DMS79 (cell line): ENCODE data around the gene ABLIM2.

Source experiments
- DNase-seq: peaks from one replicate; lab custom pipeline; 2025; lab: John Stamatoyannopoulos, UW

Gene ABLIM2

DNA sequence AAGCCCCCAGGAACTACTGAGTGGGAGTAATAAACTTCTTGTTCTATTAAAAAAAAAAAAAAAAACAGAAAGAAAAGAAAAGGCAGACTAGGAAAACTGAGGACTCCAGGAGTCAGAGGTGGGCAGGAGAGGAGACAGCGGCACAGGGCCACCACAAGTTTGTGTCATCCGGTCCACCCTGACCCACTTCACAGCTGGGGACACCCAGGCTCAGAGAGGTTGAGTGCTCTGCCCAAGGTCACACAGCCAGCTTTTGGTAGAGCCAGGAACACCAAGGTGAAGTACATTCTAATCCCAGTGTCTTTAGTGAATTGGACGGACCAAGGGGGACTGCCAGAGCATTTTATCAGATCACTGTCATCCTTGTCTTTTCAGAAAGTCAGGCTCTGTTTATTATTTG is 16.4 kb upstream of the ABLIM2 start:
- no peak for DNase-seq

DNA sequence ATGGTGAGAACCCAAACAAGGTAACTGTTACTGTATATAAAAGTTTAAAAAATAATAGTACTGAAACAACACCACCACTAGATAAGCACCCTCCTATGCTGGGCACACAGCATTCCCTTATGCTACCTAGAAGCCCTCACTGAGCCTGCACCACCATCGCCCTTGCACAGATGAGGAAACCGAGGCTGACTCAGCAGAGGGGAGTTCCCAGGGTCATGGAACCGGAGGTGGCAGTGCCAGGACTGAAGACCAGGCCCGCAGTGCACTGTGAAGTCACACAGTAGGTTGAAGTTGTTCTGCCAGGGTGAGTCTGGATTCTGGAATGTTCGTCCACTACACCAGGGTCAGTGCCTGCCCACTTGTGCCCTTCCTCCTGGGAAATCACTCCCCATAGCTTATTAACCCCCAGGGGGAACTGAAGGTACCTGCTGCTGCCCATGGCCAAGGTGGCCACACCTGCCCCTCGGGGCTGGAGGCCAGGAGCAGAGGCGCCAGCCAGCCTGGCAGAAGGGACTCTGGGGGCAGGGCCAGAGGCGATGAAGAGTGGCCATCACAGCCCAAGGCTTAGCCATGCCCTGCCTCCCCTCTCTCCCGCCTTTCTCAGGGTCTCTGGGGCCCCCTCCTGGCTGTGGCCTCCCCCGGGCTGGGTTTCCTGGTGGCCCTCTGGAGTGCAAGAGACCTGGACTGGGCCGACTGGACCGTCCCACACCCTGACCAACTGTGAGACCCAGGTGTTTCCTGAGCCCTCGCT is 15.1 kb upstream of the ABLIM2 start:
- DNase-seq: no peak

DNA sequence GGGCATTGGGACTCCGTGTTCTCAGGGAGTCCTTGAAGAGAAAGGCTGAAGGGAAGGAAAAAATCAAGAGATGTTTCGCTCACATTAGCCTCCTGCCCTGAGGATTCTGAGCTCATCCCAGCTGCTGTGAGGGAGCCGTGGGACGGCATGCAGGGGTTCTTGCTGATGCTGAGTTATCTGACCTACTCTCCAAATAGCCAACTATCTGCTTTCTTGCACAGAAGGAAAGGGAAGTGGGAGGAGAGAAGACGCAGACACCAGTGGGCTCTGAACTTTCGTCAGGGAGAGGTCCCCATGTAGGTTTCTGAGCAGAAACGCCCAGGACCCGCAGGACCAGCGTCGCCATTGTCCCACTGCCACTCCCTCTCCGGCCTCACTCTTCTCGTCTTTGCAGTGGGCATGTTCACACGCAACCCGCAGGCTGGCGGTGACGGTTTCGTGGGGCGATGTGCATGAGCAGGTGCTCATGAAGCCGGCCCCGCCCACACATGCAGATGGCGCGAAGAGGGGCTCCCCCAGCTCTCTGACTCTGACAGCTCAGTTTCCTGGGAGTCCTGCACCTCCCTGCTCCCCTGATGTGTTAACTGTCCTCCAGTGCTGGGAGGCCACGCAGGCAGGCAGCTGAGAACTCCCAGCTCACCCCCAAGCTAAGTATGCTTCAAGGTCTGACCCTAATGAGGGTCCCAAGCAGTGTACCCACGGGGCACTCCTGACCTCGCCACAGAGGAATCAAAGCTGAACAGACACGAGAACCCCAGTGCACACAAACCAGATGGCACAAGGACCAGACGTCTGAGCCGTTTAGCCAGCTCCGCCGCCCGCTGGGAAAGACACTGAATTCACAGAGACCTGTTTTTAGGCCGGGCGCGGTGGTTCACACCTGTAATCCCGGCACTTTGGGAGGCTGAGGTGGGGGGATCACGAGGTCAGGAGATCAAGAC is 13.6 kb upstream of the ABLIM2 start:
- DNase-seq: no peak

DNA sequence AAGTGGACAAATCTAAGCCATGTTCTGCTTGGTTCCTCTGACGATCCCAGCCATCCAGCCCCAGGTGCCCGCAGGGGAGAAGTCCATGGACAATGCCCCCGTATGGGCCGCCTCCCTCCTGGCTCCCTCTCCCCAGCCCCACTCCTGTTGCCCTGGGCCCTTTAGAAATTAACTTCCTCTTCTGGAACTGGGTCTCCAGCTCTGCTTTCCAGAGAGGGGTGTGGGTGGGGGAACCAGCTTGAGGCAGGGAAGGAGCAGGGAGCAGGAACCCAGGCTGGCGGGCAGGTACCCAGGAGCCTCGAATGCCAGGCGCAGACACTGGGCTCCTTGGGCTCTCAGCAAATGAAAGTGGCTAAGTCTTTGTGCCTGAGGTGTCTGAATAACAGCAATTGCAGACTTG is 12.7 kb upstream of the ABLIM2 start:
- no peak for DNase-seq

DNA sequence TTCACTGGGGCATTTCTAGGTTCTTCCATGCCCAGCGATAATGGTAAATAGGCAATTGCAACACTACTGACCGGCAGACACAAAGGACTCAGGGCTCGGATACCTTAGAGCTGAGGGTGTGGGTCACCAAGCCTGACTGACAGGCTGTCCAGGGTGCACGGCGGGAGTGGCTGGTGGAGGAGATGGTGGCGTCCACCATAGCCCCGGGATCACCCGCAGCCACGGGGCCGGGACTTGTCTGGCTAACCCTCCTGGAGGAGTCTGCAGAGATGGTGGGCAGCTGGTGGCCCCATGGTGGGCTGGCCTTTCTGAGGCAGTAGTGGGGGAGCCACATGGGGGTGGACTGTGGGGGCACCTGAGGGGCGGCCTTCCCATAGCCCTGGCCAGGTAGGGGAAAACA is 11.7 kb upstream of the ABLIM2 start:
- DNase-seq: no peak

DNA sequence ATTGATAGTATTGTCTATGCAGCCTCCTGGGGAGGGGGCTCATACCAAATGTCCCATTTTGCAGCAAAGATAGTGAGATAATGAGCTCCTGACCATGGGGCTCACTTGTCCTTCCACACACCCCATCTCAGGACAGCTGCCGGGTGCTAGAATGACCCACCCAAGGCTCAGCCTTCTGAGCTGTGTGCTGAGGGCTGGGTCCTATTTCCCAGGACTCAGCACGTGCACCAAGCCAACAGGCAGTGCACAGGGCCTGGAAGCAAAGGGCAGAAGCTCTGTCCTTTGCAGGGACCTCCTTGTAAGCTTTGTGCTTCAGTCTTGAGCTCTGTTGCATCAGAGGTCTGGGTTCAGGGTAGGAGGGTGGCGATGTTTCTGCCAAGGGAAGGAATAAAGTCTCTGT is 11.2 kb upstream of the ABLIM2 start:
- no peak for DNase-seq

DNA sequence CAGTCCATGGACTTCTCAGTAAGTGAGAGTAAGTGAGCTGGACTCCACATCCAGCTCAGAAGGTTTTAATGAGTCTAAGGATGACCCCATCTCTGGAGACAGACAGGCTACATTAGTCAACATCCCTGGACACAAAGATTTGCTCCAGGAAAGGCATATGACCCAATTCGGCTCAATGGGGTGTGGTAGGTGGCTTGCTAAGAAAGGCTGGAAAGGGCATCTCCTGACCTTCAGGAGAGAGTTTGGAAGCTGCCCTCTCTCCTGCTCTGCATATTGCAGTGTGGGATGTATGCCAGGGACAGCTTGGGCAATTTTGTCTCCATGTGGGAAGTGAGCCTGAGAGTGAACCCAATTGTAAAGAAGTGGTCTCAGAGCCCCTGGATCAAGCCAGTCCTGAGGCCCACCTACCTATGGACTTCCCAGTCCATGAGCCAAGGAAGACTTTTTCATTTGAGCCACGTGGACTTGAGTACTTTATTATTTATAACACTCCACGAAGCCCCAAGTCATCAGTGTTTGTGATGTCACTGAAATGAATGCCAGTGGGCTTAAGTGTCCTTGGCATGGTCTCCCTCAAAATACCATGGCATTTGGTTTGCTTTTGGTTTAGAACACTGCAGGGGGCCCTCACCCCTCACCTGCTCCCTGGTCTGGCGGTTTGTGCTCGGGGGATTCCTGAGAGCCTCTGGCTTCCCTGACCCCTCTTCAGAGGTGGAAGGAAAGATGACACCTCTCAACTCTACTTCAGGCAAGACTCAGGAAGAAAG is 10.4 kb upstream of the ABLIM2 start:
- DNase-seq: no peak

DNA sequence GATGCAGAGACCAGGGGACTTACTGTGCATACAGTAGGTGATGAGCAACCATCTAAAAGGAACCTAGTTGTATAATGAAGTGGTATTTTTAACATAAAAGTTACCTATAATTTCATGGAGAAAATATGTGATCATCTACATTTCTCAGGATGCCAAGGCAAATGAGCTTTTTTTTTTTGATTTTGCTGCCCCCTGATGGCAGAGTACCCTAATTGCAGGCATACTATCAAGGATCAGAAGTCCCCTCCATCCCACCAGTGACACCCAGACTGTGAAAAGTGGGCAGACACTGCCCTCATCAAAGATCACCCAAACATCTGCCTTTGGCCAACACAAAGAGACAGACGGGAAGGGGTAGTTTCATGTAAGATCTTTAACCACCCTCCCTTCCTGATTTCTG is 9.6 kb upstream of the ABLIM2 start:
- no peak for DNase-seq

DNA sequence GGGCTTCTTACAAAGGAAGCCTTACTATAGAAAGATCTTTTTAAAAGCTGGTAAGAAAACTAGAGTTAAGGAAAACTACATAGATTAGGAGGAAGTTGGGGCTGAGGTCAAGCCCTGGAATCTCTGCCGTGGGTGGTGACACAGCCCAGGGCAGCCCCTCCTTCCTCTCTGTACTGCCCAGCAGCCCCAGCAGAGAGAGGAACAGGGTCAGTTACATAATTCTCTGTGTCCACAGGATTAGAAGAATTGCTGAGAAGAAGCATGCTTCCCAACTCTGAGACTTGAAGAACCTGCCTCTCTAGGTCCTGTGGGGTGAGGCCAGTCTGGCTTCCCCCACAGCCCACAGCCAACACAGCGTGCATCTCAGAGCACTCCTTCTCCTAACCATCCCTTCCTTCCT is 9.2 kb upstream of the ABLIM2 start:
- no peak for DNase-seq

DNA sequence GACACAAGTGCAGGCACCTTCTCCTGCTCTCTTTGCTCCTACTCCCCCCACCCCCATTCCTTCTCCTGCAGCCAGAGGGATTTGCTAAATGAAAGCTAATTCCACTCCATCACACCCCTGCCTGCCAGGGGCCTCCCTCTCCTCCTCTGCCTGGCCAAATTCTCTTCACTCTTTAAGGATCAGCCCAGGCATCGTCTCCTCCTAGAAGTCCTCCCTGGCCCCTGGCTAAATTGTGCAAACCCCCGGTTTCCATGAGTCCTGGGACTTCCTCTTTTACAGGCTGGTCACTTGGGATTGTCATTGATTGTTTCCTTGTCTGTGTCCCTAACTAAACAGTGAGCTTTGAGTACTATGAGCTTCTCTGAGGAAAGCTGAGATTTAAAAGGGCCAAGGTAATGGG is 8.7 kb upstream of the ABLIM2 start:
- DNase-seq: no peak

DNA sequence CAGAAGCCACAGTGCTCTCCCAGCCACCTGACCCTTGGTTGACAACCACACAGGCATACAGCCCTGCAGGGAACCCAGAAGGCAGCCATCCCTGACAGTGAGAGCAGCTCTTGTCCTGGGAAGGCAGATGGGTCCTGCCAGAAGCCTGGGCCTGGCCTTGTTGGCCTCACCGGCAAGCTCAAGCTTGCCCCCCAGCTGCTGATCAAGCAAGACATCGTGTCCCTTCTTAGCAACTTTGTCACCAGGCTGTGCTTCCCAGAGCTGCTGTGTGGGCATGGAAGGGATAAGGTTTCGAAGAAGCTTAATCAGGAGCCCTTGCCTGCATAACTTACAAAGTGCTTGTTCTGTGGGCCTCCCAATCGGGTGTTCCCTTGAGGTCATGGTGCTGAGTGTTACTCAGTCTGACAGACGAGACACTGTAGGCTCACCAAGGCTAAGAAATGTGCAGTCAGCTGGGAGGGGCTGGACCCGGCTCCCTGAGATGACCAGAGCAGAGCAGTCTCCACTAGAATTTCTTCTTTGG is 6.8 kb upstream of the ABLIM2 start:
- DNase-seq: peak; percentile 62

DNA sequence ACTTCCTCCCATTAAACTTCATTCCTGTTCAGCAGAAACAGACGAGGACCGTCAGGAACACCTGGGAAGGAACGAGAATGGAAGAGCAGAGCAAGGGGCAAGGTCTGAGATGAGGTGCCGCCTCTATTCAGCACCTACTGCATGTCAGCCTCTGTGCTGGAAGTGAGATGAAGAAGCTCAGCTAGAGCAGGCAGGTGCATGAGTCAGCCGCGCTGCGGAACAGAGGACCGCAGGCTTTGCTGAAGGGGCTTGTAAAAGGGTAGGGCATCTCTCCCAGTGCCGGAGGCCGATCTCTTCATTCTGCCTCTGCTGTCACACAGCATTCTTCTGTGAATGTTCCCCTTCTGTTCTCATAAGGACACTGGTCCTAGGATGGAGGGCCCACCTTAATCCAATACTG is 6.1 kb upstream of the ABLIM2 start:
- DNase-seq: no peak

DNA sequence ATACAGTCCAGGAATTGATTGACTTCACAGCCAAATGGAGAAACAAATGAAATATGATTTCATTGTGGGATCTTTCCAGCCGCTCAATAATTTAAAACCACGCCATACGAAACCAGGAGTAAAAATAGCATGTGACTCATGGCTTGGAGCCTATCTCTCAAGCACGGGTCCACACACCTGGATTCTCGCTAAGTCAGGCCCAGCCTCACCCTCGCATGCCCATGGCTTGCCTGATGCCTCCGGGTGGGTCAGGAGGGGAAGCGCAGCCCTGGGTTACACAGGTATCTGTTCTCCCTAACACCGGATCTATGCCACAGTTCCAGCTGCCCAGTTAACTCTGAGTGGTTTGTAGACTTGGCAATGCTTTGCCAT is 5.6 kb upstream of the ABLIM2 start:
- DNase-seq: no peak

DNA sequence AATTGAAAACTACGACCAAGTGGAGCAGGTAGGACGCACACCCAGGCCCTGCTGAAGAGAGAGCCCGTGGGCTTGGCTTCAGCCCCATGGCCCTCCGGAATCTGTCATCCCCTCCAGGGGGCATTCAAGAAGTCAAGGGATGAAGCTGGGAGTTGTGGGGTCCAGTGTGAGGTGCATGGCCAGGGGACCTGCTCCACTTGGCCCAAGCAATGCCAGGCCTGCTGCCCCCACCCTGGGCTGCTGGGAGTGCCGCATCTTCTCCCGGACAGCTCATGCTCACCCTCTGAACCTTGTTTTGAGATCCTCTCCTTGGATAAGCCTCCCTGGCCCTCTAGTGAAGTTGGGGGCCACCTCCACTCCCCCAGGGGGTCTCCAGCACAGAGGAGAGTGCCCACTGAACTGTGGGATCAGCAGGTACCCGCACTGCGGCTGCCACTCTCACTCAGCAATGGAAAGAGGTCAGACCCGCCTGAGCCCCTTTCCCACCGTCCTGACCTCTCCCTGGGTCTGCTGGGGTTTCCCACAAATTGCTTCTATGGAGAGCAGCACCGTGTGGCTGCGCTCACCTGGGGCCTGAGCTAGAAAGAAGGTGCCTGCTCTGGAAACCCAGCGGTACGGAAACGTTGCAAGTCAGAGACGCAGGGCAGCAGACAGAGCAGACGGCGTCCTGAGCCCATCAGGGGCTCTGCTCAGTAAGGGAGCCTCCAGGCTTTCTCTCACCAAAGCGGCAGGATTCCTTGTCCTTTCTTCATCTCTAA is 5.0 kb upstream of the ABLIM2 start:
- no peak for DNase-seq

DNA sequence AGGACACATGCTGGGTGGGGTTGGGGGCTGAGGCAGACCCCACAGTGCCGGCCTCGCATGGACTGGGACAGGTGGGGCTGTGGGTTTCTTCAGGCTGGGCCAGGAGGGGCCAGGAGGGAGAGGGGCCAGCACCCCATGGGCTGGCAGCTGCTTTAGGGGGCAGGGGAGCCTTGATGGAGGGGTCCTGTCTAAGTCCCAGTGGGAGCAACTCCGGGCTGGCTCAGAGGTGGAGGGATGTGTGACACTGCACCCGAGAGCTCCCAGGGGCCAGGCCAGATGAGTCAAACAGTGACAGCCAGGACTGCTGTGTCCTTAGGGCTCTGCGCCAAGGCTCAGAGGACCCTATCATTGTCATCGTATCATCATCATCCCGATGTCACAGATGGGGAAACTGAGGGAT is 4.4 kb upstream of the ABLIM2 start:
- DNase-seq: no peak

DNA sequence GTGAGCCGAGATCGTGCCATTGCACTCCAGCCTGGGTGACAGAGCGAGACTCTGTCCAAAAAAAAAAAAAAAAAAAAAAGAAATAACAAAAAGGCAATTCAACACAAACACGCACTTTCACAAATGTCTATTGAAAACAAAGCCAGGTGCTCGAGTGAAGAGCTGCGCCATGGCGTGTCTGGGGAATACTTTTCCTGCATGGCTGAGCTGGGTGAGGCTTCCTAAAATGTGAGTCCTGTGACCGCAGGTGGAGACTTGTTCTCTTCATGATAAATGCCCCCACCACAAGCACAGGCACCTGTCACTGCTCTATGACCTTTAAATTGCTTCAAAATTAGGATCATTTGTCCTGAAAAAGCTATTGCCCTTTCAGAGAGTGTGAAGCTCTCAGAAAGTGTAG is 4.0 kb upstream of the ABLIM2 start:
- DNase-seq: peak; percentile 48

DNA sequence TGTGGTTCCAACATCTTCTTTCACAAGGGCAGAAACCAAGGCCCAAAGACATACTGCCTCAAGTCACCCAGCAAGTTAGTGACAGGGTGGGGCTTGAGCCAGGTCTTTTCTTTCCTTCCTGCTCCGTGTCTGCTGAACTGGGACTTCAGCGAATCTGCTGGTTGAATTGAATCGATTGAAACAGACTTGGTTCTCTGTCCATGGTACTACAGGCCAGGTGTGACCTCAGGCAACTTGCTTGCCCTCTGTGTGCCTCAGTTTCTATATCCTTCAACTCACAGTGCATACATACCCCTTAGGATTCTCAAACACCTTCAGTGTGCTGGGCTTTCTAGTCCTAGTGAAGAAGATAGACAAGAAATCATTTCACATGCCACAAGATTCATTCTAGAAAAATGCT is 2.0 kb upstream of the ABLIM2 start:
- DNase-seq: no peak

DNA sequence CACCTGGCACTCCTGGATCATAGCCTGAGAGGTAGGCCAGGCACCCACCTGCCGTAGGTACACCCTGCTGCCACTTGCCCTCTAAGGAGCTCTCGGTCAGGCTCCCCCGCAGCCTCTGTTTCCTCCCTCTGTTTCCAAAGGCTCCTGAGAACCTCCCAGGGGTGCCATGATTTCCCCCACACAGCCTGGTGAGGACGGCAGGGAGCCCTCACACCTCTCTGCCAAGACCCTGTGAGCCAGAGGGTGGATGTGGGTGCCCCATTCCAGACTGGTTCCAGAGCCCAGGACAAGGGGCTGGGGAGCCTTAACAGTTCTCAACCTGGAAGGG is 1.6 kb upstream of the ABLIM2 start:
- no peak for DNase-seq

DNA sequence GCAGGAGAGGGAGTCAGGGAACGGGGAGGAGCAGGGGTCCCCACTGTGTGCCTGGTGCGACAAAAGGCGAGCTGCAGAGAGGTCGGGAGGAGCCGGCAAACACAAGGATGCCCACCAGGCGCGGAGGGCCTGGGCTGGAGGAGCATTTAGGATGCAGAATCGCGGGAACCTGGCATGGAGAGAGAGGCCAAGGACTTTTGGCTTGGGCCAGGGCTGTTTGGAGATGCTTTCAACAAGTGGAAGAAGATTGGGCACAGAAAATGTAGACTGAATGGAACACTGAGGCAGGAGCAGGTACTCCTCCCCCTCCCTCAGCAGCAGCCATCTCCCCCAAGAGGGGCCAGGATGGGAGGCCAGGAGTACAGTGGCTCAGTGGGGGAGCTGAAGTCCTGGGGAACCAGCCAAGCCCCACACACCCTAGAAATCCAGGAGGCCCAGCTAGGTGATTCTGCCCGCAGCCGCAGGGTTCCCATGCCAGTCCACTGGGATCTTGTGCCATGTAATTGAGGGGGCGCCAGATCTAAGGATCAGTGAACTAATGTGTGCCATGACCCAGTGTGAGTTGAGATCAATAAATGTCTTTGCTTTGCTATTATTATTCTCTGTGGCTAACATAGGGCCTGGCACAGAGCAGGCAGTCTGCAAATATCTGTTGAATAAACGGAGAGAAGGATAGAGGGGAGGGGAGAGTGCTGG is 1.1 kb upstream of the ABLIM2 start:
- no peak for DNase-seq

DNA sequence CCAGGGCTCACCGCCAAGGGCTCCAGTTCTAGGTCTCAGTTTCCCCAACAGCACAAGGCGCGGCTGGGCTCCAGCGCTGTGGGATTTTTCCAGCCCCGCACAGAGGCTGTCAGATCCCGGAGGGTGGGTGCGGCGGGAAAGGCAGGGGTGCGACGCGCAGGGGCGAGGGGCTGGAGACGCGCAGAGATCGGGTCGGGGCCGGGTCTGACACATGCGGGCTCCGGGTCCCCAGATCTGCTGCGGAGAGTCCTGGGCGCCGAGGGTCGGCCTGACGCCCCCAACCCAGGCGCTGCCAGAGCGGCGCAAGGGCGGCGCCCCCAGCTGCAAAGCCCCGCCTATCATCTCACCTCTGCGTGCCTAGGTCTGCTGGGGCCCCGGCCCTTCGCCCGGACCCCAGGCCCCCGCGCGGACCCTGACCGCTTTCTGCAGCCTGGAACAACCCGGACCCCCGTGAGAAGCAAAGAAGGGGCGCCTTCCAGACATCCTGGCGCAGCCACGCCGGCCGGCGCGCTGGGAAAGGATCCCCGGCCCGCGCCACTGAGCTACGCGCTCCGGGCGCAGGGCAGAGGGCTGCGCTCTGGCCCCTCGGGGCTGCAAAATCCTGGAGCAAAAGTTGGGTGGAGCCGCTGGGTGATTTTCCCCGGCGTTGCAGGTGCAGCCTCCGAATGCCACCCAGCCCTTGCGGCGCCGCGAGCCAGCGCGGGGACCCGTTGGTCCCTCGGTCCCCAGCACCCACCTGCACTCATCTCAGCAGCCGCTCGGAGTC is 486 bp downstream of the ABLIM2 start:
- DNase-seq: no peak

DNA sequence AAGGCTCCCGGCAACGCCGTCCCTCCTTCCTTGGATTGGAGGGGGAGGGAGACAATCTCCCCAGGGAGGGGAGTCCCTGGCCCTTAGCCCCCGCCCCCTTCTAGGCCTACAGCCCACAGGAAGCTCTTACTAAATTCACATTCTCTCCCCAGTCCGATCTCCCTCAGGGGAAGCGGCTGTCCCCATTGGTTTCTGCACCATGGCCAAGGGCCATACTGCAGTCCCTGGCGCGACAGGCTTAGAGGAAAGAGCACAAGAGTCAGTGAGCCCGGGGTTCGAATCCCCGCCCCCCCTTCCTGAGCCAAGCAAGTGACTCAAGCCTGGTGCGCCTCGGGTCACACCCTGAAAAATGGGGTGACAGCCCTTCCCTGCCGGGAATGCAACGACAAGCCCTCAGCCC is 1.1 kb downstream of the ABLIM2 start:
- no peak for DNase-seq
